H1 (cell line): ENCODE measurements around the gene IRS1. TPM values are rescaled to one million over a fixed set of nuclear protein-coding genes. Genes with fewer than 3 reads are reported as not detected.

Source experiments
- CTCF ChIA-PET: fragments of 300-600 bp; sonication (Branson Sonifier 250); formaldehyde crosslinking; loops from one replicate; lab custom pipeline; 2021; ENCODE audit not compliant: partially characterized antibody; lab: Charles Lee
- POLR2A ChIA-PET: fragments of 300-600 bp; sonication (Branson Sonifier 250); formaldehyde crosslinking; loops from one replicate; lab custom pipeline; 2021; ENCODE audit warnings: inconsistent platforms; ENCODE audit not compliant: partially characterized antibody; lab: Charles Lee
- DNase-seq, 2 experiments: peaks; one replicate each; pipeline versions ENCODE4 v3.0.0 to v3.0.0-alpha.2; 2010 to 2022; ENCODE audit warnings: low spot score in 2 of 2, low read depth in 1 of 2, mixed read lengths in 1 of 2
- FAIRE-seq: peaks from 2 replicates; lab custom pipeline; 2011; peaks lifted over from hg19 to GRCh38; lab: Jason Lieb, UNC
- H2AFZ ChIP-seq: 2 replicates; pipeline ENCODE4 v1.8.1; 2012; ENCODE audit warnings: low read length, inconsistent platforms
- H2AK5ac ChIP-seq: 2 replicates; pipeline ENCODE4 v1.6.1; 2013; ENCODE audit warnings: low read depth, low read length
- H2BK120ac ChIP-seq: replicated peaks from 2 replicates; pipeline ENCODE3; 2013; ENCODE audit warnings: low read depth, low read length, inconsistent platforms
- H2BK12ac ChIP-seq: 2 replicates; pipeline ENCODE4 v1.6.1; 2013; ENCODE audit warnings: low read depth, low read length
- H2BK15ac ChIP-seq: 2 replicates; pipeline ENCODE4 v1.6.1; 2013; ENCODE audit warnings: low read length
- H2BK20ac ChIP-seq: 2 replicates; pipeline ENCODE4 v1.6.1; 2013; ENCODE audit warnings: low read length
- H2BK5ac ChIP-seq: 2 replicates; pipeline ENCODE4 v1.6.1; 2013; ENCODE audit warnings: low read depth, low read length
- H3K14ac ChIP-seq: 2 replicates; pipeline ENCODE4 v1.6.1; 2013; ENCODE audit warnings: inconsistent platforms; ENCODE audit not compliant: insufficient read length
- H3K18ac ChIP-seq: 2 replicates; pipeline ENCODE4 v1.6.1; 2013; ENCODE audit warnings: low read length; ENCODE audit errors: extremely low read depth
- H3K23ac ChIP-seq: 2 replicates; pipeline ENCODE4 v1.6.1; 2013; ENCODE audit warnings: inconsistent platforms; ENCODE audit not compliant: insufficient read length
- H3K23me2 ChIP-seq: 2 replicates; pipeline ENCODE4 v1.6.1; 2013; ENCODE audit warnings: low read depth, low read length
- H3K27ac ChIP-seq: 2 replicates; pipeline ENCODE4 v1.6.1; 2011; ENCODE audit warnings: low read depth, low read length, inconsistent platforms
- H3K27me3 ChIP-seq, 4 experiments: replicated peaks in 1 of 4; 1 replicate in 1 of 4; 2 replicates in 3 of 4; pipeline versions ENCODE4 v1.6.1 to v1.8.1; 2011 to 2013; ENCODE audit warnings: low read length in 3 of 4, mild to moderate bottlenecking in 3 of 4, inconsistent platforms in 2 of 4, mixed read lengths in 2 of 4, moderate library complexity in 1 of 4; ENCODE audit not compliant: control insufficient read depth in 3 of 4, insufficient read depth in 3 of 4; ENCODE audit errors: extremely low read depth in 1 of 4
- H3K36me3 ChIP-seq, 4 experiments: 2 replicates each; pipeline versions ENCODE4 v1.6.1 to v1.8.1; 2011 to 2013; ENCODE audit warnings: mild to moderate bottlenecking in 4 of 4, low read length in 3 of 4, moderate library complexity in 2 of 4, control low read depth in 1 of 4, inconsistent platforms in 1 of 4; ENCODE audit not compliant: insufficient read depth in 4 of 4, control insufficient read depth in 2 of 4
- H3K4ac ChIP-seq: replicated peaks from 2 replicates; pipeline ENCODE3; 2013; ENCODE audit warnings: low read length, low read depth, mixed read lengths, inconsistent platforms; ENCODE audit not compliant: insufficient read length
- H3K4me1 ChIP-seq, 4 experiments: replicated peaks in 1 of 4; 1 replicate in 1 of 4; 2 replicates in 3 of 4; pipeline versions ENCODE4 v1.6.1 to v1.8.1; 2011 to 2013; ENCODE audit warnings: low read length in 3 of 4, inconsistent platforms in 2 of 4, mixed read lengths in 1 of 4; ENCODE audit not compliant: insufficient read depth in 4 of 4, control insufficient read depth in 3 of 4
- H3K4me2 ChIP-seq, 2 experiments: 2 replicates each; pipeline versions ENCODE4 v1.6.1 to v1.8.1; 2011 to 2013; ENCODE audit warnings: low read depth in 2 of 2, low read length in 2 of 2, control low read depth in 1 of 2, inconsistent platforms in 1 of 2, mild to moderate bottlenecking in 1 of 2; ENCODE audit not compliant: insufficient read depth in 1 of 2
- H3K4me3 ChIP-seq, 4 experiments: fragments of 200-600, 300-600 bp in 1 of 4; sonication (generic), shearing (Covaris generic), sonication (Bioruptor Twin) in 1 of 4; 2 replicates each; pipeline versions ENCODE4 v1.5.1 to v1.8.1; 2011 to 2016; ENCODE audit warnings: low read length in 4 of 4, low read depth in 3 of 4, control low read depth in 2 of 4, inconsistent platforms in 2 of 4, mild to moderate bottlenecking in 2 of 4, mixed read lengths in 1 of 4, moderate library complexity in 1 of 4; ENCODE audit not compliant: insufficient read depth in 2 of 4; ENCODE audit errors: extremely low read depth in 1 of 4
- H3K56ac ChIP-seq: replicated peaks from 2 replicates; pipeline ENCODE3; 2013; ENCODE audit warnings: low read depth, mild to moderate bottlenecking, mixed read lengths, low read length, inconsistent platforms; ENCODE audit not compliant: insufficient read length
- H3K79me1 ChIP-seq: 2 replicates; pipeline ENCODE4 v1.6.1; 2013; ENCODE audit warnings: low read depth, low read length, control low read depth
- H3K79me2 ChIP-seq, 2 experiments: 2 replicates each; pipeline versions ENCODE4 v1.6.1 to v1.8.1; 2012 to 2013; ENCODE audit warnings: low read length in 2 of 2, mild to moderate bottlenecking in 2 of 2, inconsistent platforms in 1 of 2; ENCODE audit not compliant: insufficient read depth in 2 of 2, control insufficient read depth in 1 of 2
- H3K9ac ChIP-seq, 4 experiments: replicated peaks in 1 of 4; 1 replicate in 1 of 4; 2 replicates in 3 of 4; pipeline versions ENCODE4 v1.6.1 to v1.8.1; 2011 to 2013; ENCODE audit warnings: low read depth in 3 of 4, low read length in 3 of 4, control low read depth in 2 of 4, mild to moderate bottlenecking in 2 of 4, moderate library complexity in 2 of 4, inconsistent platforms in 1 of 4; ENCODE audit errors: extremely low read depth in 1 of 4
- H3K9me3 ChIP-seq, 2 experiments: 2 replicates each; pipeline versions ENCODE4 v1.6.1 to v1.8.1; 2012 to 2013; ENCODE audit warnings: mild to moderate bottlenecking in 2 of 2, moderate library complexity in 2 of 2, control low read depth in 1 of 2, inconsistent platforms in 1 of 2, low read depth in 1 of 2, low read length in 1 of 2, mixed read lengths in 1 of 2; ENCODE audit not compliant: insufficient read depth in 2 of 2
- H4K20me1 ChIP-seq, 2 experiments: replicated peaks in 1 of 2; 2 replicates each; pipeline versions ENCODE3 to v1.8.1; 2011 to 2013; ENCODE audit warnings: inconsistent platforms in 2 of 2, low read length in 2 of 2, mild to moderate bottlenecking in 1 of 2; ENCODE audit not compliant: insufficient read depth in 2 of 2, control insufficient read depth in 1 of 2
- H4K5ac ChIP-seq: 2 replicates; pipeline ENCODE4 v1.6.1; 2013; ENCODE audit warnings: low read length, low read depth, mixed read lengths, inconsistent platforms; ENCODE audit not compliant: insufficient read length
- H4K8ac ChIP-seq: 2 replicates; pipeline ENCODE4 v1.8.0; 2013; ENCODE audit warnings: mild to moderate bottlenecking, moderate library complexity, low read length, inconsistent platforms; ENCODE audit not compliant: insufficient read depth; ENCODE audit errors: extremely low read depth
- H4K91ac ChIP-seq: replicated peaks from 2 replicates; pipeline ENCODE3; 2013; ENCODE audit warnings: low read length, mixed read lengths, inconsistent platforms; ENCODE audit not compliant: insufficient read length
- BACH1 ChIP-seq: IDR thresholded peaks from 2 replicates; pipeline ENCODE4 v1.6.1; 2012; ENCODE audit warnings: low read length, improper control_type of control experiment
- BCL11A ChIP-seq, 2 experiments: IDR thresholded peaks; one replicate each; pipeline ENCODE4 v1.6.1; 2011; ENCODE audit warnings: low read depth in 2 of 2, low read length in 2 of 2, mild to moderate bottlenecking in 2 of 2
- RBBP5 ChIP-seq: IDR thresholded peaks from 2 replicates; pipeline ENCODE4 v1.7.1; 2012; ENCODE audit warnings: low read depth, mild to moderate bottlenecking, inconsistent platforms, low read length, moderate library complexity, borderline replicate concordance
- TEAD4 ChIP-seq: IDR thresholded peaks from 2 replicates; pipeline ENCODE4 v1.6.1; 2012; ENCODE audit warnings: low read depth, low read length, inconsistent platforms, mixed read lengths
- WGBS, 2 experiments: shearing (Covaris generic) in 1 of 2; methylation state at CpG; one replicate each; pipeline versions ENCODE4 v1.1.6 to v1.1.7; 2013 to 2015; ENCODE audit warnings: low lambda C conversion rate in 2 of 2, mixed read lengths in 2 of 2, inconsistent platforms in 1 of 2, low coverage in 1 of 2, missing lambda C conversion rate in 1 of 2; ENCODE audit not compliant: insufficient replicate concordance in 2 of 2, insufficient coverage in 1 of 2, insufficient read length in 1 of 2; ENCODE audit errors: extremely low coverage in 1 of 2, missing lambda C conversion rate in 1 of 2; 5-methylcytosine and 5-hydroxymethylcytosine counted together
- polyA plus RNA-seq, 7 experiments: library from polyadenylated mRNA; depleted of rRNA in 3 of 7; stranded (reverse) in 5 of 7; unstranded in 2 of 7; fragments of >200 nt in 5 of 7; fragments of 200-250 nt in 2 of 7; gene quantifications; 1 replicate in 5 of 7; 2 replicates in 1 of 7; 4 replicates in 1 of 7; pipeline versions ENCODE4 v1.2.1 to v1.2.3, GENCODE V29; 2011 to 2013; ENCODE audit warnings: missing spikeins in 2 of 7, mixed read lengths in 2 of 7
- total RNA-seq: library from RNA; stranded (reverse); fragmentation: NEBNext Ultra II Directional; extraction: Animal tissue kit (Norgen Biotek cat#: 25700); gene quantifications from 2 replicates; pipeline ENCODE4 v1.2.1, GENCODE V29; 2021

IRS1 gene
- total and polyA plus RNA-seq, 2 of the 8 experiments (the other 6 are each of a cell fraction or from before 2014, with no cell fraction given) = 9.1 to 26.9 TPM

DNA sequence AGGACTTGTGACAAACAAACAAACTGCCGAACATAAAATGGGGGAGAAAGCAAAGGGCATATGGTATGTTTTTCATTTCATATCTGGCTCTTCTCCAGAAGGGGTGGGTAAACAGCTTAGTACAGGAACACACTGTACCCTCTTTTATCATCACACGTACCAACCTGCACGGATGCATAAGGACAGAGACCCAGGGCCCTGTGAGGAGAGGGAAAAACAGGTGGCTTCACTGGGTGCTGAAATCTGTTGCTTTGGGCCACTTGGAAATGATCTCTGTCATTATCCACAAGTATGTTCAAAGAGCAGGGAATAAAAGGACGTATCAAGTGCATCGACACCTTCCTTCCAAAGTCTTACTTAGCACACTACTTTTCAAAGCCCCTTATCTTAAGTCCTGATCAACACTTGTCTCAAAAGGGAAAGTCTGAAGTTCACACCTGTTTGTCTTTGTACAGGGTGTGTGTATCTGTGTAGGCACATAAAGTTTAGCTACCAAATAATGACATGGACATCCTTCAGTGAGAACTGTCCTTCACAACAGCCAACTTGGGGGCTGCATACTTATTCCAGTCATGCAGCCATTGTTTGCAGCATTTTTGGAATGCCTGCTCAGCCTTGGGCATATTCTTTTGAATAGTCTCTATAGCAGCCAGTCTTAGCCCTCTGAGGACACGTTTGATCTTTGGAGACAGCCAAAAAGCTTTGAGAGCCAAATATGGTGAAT lies 60.6 kb downstream of the IRS1 start:
- Histone ChIP-seq H4K20me1 (peaks cover 0 to 3% of the 10 kb centered on the region in 2 experiments), H3K4me1 (peaks cover 0 to 9% (median 5%) of the 10 kb centered on the region in 4 experiments; a peak in 4 of 7 replicates), H4K5ac (no peak overlapping the region), H3K9ac (no peak overlapping the region), H3K18ac (no peak overlapping the region), H3K4me3 (no peak overlapping the region), H2BK5ac (no peak overlapping the region), H2AFZ (no peak overlapping the region), H3K36me3 (no peaks in the 10 kb centered on the region; a peak in 1 of 8 replicates), H3K23ac (no peak overlapping the region), H3K79me1 (no peaks in the 10 kb centered on the region), H2BK20ac (no peak overlapping the region), H3K9me3 (no peaks in the 10 kb centered on the region), H3K14ac (no peak overlapping the region), H3K56ac (no peak overlapping the region), H2BK120ac (no peak overlapping the region), H3K4ac (no peak overlapping the region), H3K27ac (no peak overlapping the region), H3K4me2 (no peak overlapping the region), H3K27me3 (no peaks in the 10 kb centered on the region), H3K79me2 (peaks cover 0 to 10% of the 10 kb centered on the region in 2 experiments; a peak in 3 of 4 replicates), H4K8ac (no peak overlapping the region), H3K23me2 (no peaks in the 10 kb centered on the region; the same call in 1 of the 2 replicates), H2AK5ac (no peak overlapping the region; the same call in 1 of the 2 replicates), H2BK12ac (no peak overlapping the region), H4K91ac (no peak overlapping the region), H2BK15ac (no peak overlapping the region)
- FAIRE-seq (no peak), DNase-seq (no peak)
- 81% methylated on average over 6 of the region's 6 CpGs; no CpG with 5 or more reads in 1 of the 2 experiments for WGBS, 2 experiments
- POLR2A ChIA-PET = no interaction called here
- CTCF ChIA-PET = interaction anchor here (0.7 to 1.4 kb wide), 4 partner anchors 11 to 850 kb away, joined by 3 to 5 read pairs (median 3); no protein-coding TSS in a partner anchor
- TF ChIP-seq TEAD4 (0 out of 2 replicates have a peak, but pooled peaks have one; percentile 65), BCL11A (IDR thresholded peaks at IDR 0.05; ENCODE audit: low read depth in 2 of 2, low read length in 2 of 2) (no peak), BACH1 (no peak), RBBP5 (no peak)
